Measurements from ENCODE around the gene CDKAL1. TPM values are rescaled to one million over a fixed set of nuclear protein-coding genes. Genes with fewer than 3 reads are reported as not detected.
"Not testable (repeated sequence)": the region's sequence is repeated elsewhere in the genome, so short reads cannot be mapped to it uniquely, and the experiment has no call there.

The CDKAL1 gene
- total and polyA plus RNA-seq, 8 donors: 13.6 to 20.7 (median 17.5) TPM

DNA sequence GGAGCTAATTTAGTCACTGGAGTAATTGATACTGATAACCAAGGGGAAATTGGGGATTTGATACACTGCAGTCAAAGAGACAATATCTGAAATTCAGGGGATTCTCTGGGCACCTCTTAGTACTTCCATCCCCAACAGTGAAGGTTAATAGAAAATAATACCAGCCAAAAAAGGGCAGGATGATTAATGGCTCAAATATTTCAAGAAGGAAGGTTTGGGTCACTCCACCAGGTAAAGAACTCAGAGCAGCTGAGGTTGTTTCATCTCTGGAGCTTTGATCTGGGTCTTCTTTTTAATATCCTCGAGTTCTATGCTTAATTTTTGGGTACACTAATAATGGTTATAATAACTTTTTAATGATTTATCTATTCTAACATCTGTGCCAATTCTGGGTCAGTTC lies 70.8 kb downstream of the CDKAL1 start:
- TF ChIP-seq, protein P1, sequence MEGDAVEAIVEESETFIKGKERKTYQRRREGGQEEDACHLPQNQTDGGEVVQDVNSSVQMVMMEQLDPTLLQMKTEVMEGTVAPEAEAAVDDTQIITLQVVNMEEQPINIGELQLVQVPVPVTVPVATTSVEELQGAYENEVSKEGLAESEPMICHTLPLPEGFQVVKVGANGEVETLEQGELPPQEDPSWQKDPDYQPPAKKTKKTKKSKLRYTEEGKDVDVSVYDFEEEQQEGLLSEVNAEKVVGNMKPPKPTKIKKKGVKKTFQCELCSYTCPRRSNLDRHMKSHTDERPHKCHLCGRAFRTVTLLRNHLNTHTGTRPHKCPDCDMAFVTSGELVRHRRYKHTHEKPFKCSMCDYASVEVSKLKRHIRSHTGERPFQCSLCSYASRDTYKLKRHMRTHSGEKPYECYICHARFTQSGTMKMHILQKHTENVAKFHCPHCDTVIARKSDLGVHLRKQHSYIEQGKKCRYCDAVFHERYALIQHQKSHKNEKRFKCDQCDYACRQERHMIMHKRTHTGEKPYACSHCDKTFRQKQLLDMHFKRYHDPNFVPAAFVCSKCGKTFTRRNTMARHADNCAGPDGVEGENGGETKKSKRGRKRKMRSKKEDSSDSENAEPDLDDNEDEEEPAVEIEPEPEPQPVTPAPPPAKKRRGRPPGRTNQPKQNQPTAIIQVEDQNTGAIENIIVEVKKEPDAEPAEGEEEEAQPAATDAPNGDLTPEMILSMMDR (IDR thresholded peaks at IDR 0.05): no peak
- Histone ChIP-seq H3K9me3 (no peaks in the 10 kb centered on the region), H3K4me3 (no peak overlapping the region), H3K4me1 (no peaks in the 10 kb centered on the region), H3K27ac (no peak overlapping the region), H3K27me3 (no peaks in the 10 kb centered on the region), H3K36me3 (no peaks in the 10 kb centered on the region)
- DNase-seq (no peak), ATAC-seq (no peak)
- intact Hi-C loops (cut with DNase I): no loop called here

DNA sequence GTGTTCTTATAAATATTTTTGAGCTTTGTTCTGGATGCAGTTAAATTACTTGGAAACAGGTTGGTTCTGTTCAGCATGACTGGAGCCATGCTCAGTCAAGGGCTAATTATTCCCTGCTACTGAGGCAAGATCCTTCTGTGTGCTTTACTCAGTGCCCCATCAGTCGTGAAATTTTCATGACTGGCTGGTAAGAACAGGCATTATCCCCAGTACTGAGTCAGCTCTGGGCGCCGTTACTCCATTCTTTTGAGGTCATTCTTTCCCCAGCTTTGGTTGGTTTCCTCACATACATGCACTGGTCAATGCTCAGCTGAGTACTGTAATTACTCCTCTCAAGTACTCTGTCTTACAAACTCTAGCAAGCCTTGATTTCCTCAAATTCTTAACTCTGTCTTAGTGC lies 71.3 kb downstream of the CDKAL1 start:
- Histone ChIP-seq H3K27me3 (no peaks in the 10 kb centered on the region), H3K36me3 (no peaks in the 10 kb centered on the region), H3K9me3 (no peaks in the 10 kb centered on the region), H3K4me1 (no peaks in the 10 kb centered on the region), H3K27ac (no peak overlapping the region), H3K4me3 (no peak overlapping the region)
- intact Hi-C loops (cut with DNase I): no loop called here
- TF ChIP-seq, protein P1 (IDR thresholded peaks at IDR 0.05): no peak
- DNase-seq (no peak), ATAC-seq (no peak)

DNA sequence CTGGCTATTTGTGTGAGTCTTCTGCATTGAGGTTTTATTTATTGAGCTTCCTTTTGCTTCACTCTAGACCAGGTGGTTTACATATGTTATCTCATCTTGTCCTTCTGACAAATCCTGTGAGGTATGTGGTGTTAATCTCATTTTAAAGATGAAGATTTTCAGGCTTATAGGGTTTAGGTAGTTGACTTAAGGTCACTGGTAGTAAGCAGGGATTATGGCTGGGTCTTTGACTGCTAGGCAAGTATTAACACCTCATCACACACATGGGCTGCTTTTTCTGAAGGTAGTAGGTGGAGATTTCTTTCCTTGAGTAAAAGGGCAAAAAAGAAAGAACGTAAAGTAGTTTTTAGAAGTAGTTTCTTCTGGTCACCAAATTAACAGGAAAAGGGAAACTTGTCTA lies 72.6 kb downstream of the CDKAL1 start:
- Histone ChIP-seq H3K4me1 (no peaks in the 10 kb centered on the region), H3K4me3 (no peak overlapping the region), H3K36me3 (no peaks in the 10 kb centered on the region), H3K27me3 (no peaks in the 10 kb centered on the region), H3K27ac (no peak overlapping the region), H3K9me3 (no peaks in the 10 kb centered on the region)
- ATAC-seq: no peak
- DNase-seq: no peak
- intact Hi-C loops (cut with DNase I): no loop called here
- TF ChIP-seq, protein P1 (IDR thresholded peaks at IDR 0.05): no peak

DNA sequence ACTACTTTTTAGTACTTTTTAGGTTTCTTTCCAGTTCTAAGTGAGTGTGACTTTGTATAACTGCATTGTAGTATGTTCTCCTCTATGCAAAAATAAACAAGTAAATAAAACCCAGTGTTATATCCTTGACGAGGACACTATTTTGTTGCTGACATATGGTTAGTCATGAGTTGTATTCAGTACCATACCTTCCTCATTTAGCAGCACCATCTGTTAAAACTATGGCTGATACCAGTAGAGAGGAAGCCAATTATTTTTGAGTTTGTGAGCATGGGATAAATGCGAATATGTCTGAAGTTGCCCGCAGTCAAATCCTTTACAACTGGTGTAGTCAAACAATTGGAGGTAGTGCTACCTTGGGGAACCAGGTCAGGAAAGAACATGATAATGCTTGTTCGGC lies 74.1 kb downstream of the CDKAL1 start:
- Histone ChIP-seq H3K4me3 (no peak overlapping the region), H3K27ac (no peak overlapping the region), H3K9me3 (no peaks in the 10 kb centered on the region), H3K36me3 (no peaks in the 10 kb centered on the region), H3K4me1 (no peaks in the 10 kb centered on the region), H3K27me3 (no peaks in the 10 kb centered on the region)
- TF ChIP-seq, protein P1 (IDR thresholded peaks at IDR 0.05): no peak
- DNase-seq (no peak), ATAC-seq (no peak)
- intact Hi-C loops (cut with DNase I): no loop called here

DNA sequence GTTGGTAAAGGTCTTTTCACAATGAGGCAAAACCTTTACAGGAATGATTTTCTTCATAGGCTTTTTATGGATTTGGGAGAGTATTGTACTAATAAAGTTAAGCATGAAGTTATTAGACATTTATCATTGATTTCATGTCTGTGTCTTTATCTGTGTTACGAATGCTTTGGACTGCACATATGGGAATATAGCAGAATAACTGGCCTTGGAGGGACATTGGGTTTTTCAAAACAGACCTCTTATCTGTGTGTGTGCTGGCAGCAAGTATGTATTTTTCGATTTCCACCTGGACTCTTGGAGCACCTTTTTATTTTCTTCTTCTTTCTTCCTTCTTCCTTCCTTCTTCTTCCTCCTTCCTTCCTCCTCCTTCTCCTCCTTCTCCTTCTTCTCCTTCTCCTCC lies 74.6 kb downstream of the CDKAL1 start:
- TF ChIP-seq, protein P1 (IDR thresholded peaks at IDR 0.05): no peak
- Histone ChIP-seq H3K4me1 (no peaks in the 10 kb centered on the region), H3K9me3 (no peaks in the 10 kb centered on the region), H3K4me3 (no peak overlapping the region), H3K36me3 (no peaks in the 10 kb centered on the region), H3K27me3 (no peaks in the 10 kb centered on the region), H3K27ac (no peak overlapping the region)
- DNase-seq: no peak
- no peak for ATAC-seq
- intact Hi-C loops (cut with DNase I): no loop called here

DNA sequence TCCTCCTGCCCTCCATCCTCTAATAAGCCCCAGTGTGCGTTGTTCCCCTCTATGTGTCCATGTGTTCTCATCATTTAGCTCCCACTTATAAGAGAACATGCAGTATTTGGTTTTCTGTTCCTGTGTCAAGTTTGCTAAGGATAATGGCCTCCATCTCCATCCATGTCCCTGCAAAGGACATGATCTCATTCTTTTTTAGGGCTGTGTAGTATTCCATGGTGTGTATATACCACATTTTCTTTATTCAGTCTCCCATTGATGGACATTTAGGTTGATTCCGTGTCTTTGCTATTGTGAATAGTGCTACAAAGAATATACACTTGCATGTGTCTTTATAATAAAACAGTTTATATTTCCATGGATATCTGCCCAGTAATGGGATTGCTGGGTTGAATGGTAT lies 75.7 kb downstream of the CDKAL1 start:
- ATAC-seq; DNase-seq; H3K27ac ChIP-seq; intact Hi-C loops (cut with DNase I); H3K9me3 ChIP-seq; H3K4me3 ChIP-seq; H3K27me3 ChIP-seq; H3K36me3 ChIP-seq; H3K4me1 ChIP-seq: not testable (repeated sequence)
